ENCODE data around the gene ZNF844. TPM values are rescaled to one million over a fixed set of nuclear protein-coding genes. Genes with fewer than 3 reads are reported as not detected.
A peak's percentile ranks its signal among the peaks of the same experiment; 100 is the strongest.
"Not testable (repeated sequence)": the region's sequence is repeated elsewhere in the genome, so short reads cannot be mapped to it uniquely, and the experiment has no call there.

Gene ZNF844
- polyA plus RNA-seq (ENCODE audit: insufficient read length in 3 of 3), result 10 to 100 TPM; 30.0 to 34.0 (median 32.9) TPM

- DNase-seq (ENCODE audit: low read depth in 3 of 3, low spot score in 2 of 3), result peak; percentile 81 to 90 (median 89)
Observed at GRCh38 chr19:12064590-12065538, at the start of gene ZNF844. TSS of gene ZNF844 (plus strand) at chr19:12064731. CDS start at chr19:12064874, 143 bp downstream.

GRCh38 chr19:12015015-12015752, 49.3 kb upstream of the ZNF844 start:
- no peak for DNase-seq (ENCODE audit: low read depth in 3 of 3, low spot score in 2 of 3)

GRCh38 chr19:12015753-12016116, 48.8 kb upstream of the ZNF844 start:
- DNase-seq (ENCODE audit: low read depth in 3 of 3, low spot score in 2 of 3), result no peak

- DNase-seq (ENCODE audit: low read depth in 3 of 3, low spot score in 2 of 3), result peak in 2 of 3 donors; percentile 19 to 37
Observed at GRCh38 chr19:12034198-12034597, 30.3 kb upstream of the ZNF844 start.

GRCh38 chr19:12034620-12035019, 29.9 kb upstream of the ZNF844 start:
- DNase-seq (ENCODE audit: low read depth in 3 of 3, low spot score in 2 of 3), result peak in 1 of 3 donors; percentile 19

- peak; percentile 88 to 90 (median 88) for DNase-seq (ENCODE audit: low read depth in 3 of 3, low spot score in 2 of 3)
Observed at GRCh38 chr19:12035220-12036172, 29.0 kb upstream of the ZNF844 start, which contains the start of gene ZNF433. TSS of gene ZNF433 (minus strand) at chr19:12035679. CDS start at chr19:12035539, 140 bp downstream.

GRCh38 chr19:12042893-12043292, 21.6 kb upstream of the ZNF844 start:
- DNase-seq (ENCODE audit: low read depth in 3 of 3, low spot score in 2 of 3), result no peak

GRCh38 chr19:12043752-12044422, 20.6 kb upstream of the ZNF844 start:
- no peak for DNase-seq (ENCODE audit: low read depth in 3 of 3, low spot score in 2 of 3)

GRCh38 chr19:12047868-12048267, 16.7 kb upstream of the ZNF844 start:
- no peak for DNase-seq (ENCODE audit: low read depth in 3 of 3, low spot score in 2 of 3)

- peak in 1 of 3 donors; percentile 18 for DNase-seq (ENCODE audit: low read depth in 3 of 3, low spot score in 2 of 3)
Observed at GRCh38 chr19:12052091-12052496, 12.4 kb upstream of the ZNF844 start.

GRCh38 chr19:12052497-12053169, 11.9 kb upstream of the ZNF844 start, which contains the start of gene ZNF878:
TSS of gene ZNF878 (minus strand) at chr19:12052961. CDS start at chr19:12052801, 160 bp downstream.
- peak; percentile 77 to 92 (median 84) for DNase-seq (ENCODE audit: low read depth in 3 of 3, low spot score in 2 of 3)

- DNase-seq (ENCODE audit: low read depth in 3 of 3, low spot score in 2 of 3), result no peak
Observed at GRCh38 chr19:12055784-12056183, 8.7 kb upstream of the ZNF844 start.

- DNase-seq (ENCODE audit: low read depth in 3 of 3, low spot score in 2 of 3), result no peak
Observed at GRCh38 chr19:12075538-12076139, 11.1 kb downstream of the ZNF844 start.

GRCh38 chr19:12076331-12076730, 11.8 kb downstream of the ZNF844 start:
- DNase-seq (ENCODE audit: low read depth in 3 of 3, low spot score in 2 of 3), result not testable (repeated sequence)

GRCh38 chr19:12077375-12077774, 12.8 kb downstream of the ZNF844 start:
- DNase-seq (ENCODE audit: low read depth in 3 of 3, low spot score in 2 of 3), result no peak

- DNase-seq (ENCODE audit: low read depth in 3 of 3, low spot score in 2 of 3), result not testable (repeated sequence)
Observed at GRCh38 chr19:12083336-12083735, 18.8 kb downstream of the ZNF844 start.

- DNase-seq (ENCODE audit: low read depth in 3 of 3, low spot score in 2 of 3), result no peak
Observed at GRCh38 chr19:12085074-12085818, 20.7 kb downstream of the ZNF844 start.

- DNase-seq (ENCODE audit: low read depth in 3 of 3, low spot score in 2 of 3), result peak in 2 of 3 donors; percentile 41 to 43
Observed at GRCh38 chr19:12090807-12091206, 26.3 kb downstream of the ZNF844 start.

All from right renal cortex interstitium (tissue), 3 donors.